Duodenal mucosa (tissue), 2 donors: Measurements from ENCODE around the gene RPL14.

Experiments used
- H3K27ac ChIP-seq: one replicate; pipeline ENCODE4 v1.7.0; 2013; ENCODE audit warnings: low read depth, low read length
- H3K27me3 ChIP-seq, 2 donors: one replicate each; pipeline ENCODE4 v1.7.0; 2013; ENCODE audit warnings: low read length in 2 of 2, control low read depth in 1 of 2; ENCODE audit not compliant: insufficient read depth in 2 of 2, control insufficient read depth in 1 of 2
- H3K36me3 ChIP-seq, 2 donors: one replicate each; pipeline ENCODE4 v1.7.0; 2013; ENCODE audit warnings: low read length in 2 of 2, control low read depth in 1 of 2; ENCODE audit not compliant: insufficient read depth in 2 of 2, control insufficient read depth in 1 of 2
- H3K4me1 ChIP-seq, 2 donors: one replicate each; pipeline ENCODE4 v1.7.0; 2013; ENCODE audit warnings: low read length in 2 of 2, control low read depth in 1 of 2; ENCODE audit not compliant: insufficient read depth in 2 of 2, control insufficient read depth in 1 of 2
- H3K4me3 ChIP-seq, 2 donors: one replicate each; pipeline ENCODE4 v1.7.0; 2013; ENCODE audit warnings: low read length in 2 of 2, low read depth in 1 of 2
- H3K9ac ChIP-seq, 2 donors: one replicate each; pipeline ENCODE4 v1.7.0; 2013; ENCODE audit warnings: low read length in 2 of 2, low read depth in 1 of 2
- H3K9me3 ChIP-seq, 2 donors: one replicate each; pipeline ENCODE4 v1.7.0; 2013; ENCODE audit warnings: low read length in 2 of 2, control low read depth in 1 of 2; ENCODE audit not compliant: control insufficient read depth in 1 of 2

The RPL14 gene

DNA sequence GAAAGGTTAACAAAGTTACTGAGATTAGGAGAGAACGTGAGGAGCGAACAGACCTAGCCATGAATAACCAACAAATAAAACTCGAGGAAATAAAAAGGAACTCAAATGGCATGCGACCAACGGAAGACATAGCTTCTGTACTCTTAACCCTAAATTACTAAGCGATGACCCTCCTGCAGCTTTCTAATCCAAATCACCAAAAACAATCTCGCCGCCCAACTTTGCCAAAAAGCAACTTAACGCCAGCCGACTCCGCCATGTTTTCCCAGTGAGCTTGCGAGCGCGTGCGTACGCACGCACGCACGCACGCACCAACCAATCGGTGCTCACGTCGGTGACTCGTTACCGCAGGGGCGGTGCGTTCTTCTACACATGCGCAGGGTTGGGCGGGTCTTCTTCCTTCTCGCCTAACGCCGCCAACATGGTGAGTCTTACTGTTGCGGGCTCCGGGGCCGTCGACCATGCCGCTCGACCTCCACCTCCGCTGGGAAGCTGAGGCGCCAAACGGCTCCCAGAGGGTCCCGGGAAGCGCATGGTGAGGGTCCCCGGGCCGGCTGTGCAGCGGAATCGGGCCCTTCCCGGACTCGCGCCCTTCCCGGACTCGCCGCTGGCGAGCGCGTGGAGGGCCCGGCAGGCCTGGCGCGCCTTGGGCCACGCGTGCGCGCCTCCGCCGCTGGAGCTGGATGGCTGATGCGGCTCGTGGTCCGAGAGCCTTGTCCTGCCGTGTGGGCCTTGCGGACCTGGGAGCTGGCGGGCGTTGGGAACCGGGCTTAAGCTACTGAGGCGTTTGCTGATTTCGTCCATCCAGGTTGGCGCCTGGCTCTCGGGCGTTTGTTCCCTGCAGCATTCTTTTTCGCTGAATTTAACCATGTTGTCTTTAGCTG, at the start of gene RPL14:
RPL14 (plus strand) TSS at position 400 of the 884 bp plus-strand sequence; CDS start at position 533, 133 bp downstream.
- Histone ChIP-seq H3K27me3 (no peaks in the 10 kb centered on the region), H3K27ac (peak within 1 kb of the TSS; percentile 55), H3K4me1 (peaks cover 23 to 34% of the 10 kb centered on the region in 2 donors), H3K9me3 (no peaks in the 10 kb centered on the region), H3K9ac (peak within 1 kb of the TSS; percentile 76 to 94), H3K4me3 (peak within 1 kb of the TSS; percentile 89 to 99), H3K36me3 (peaks cover 16 to 32% of the 10 kb centered on the region in 2 donors)

GRCh38 chr3:40407611-40408010, 49.5 kb upstream of the RPL14 start:
- H3K27me3 ChIP-seq = no peaks in the 10 kb centered on the region
- no peak overlapping the region for H3K4me3 ChIP-seq
- no peaks in the 10 kb centered on the region for H3K4me1 ChIP-seq
- no peaks in the 10 kb centered on the region for H3K36me3 ChIP-seq
- no peaks in the 10 kb centered on the region for H3K9me3 ChIP-seq
- no peak overlapping the region for H3K27ac ChIP-seq
- no peak overlapping the region for H3K9ac ChIP-seq

DNA sequence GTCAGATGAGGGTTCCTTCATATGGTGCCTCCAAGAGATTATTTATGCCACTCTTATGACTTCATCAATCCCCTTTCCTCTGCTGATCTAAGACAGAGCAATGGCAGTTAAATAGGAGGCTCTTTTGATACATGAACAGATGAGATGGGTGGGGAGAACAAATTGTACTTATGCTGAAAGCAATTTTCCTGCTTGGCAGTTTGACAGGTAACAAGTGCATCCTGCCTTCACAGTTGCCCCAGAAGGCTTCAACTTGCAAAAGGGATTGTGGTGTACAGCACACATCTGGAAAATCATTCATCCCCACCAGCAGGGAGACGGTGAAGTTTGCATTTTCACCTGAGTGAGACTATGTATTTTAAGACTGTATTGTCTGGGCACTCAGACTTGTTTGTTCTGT, 42.9 kb upstream of the RPL14 start:
- no peak overlapping the region for H3K9ac ChIP-seq
- H3K27ac ChIP-seq = no peak overlapping the region
- no peaks in the 10 kb centered on the region for H3K4me1 ChIP-seq
- H3K9me3 ChIP-seq = no peaks in the 10 kb centered on the region
- H3K4me3 ChIP-seq = no peak overlapping the region
- no peaks in the 10 kb centered on the region for H3K36me3 ChIP-seq
- H3K27me3 ChIP-seq = no peaks in the 10 kb centered on the region

DNA sequence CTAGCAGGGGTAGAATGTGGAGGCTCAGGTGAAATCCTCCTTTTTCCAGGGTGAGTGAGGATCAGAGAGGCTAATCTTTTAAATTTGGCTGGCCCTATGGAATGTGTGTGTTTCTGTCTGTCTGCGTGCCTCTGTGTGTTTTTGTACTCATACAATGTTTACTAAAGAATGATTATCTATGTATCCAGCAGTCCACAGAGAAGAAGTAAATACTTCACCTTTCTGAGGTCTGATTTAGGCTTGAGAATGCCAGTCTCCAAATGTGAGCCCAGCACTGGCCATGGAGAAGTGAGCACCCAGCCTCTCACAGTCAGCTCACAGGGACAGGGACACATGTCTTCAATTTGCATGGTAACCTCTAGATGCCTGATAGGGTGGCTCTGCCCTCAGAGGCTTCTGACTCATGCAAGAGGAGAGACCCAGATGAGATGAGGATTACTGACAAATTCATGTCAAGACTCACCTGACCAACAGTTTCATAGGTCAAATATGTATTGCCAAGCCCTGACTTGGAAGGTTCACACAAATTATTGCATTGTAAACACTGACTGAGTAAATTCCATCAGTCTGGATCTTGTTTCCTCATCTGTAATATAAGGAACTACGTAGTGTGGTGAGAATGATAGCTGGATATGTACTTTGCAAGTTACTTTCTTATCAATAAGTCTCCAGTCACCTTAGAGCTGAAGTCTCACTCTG, 39.1 kb upstream of the RPL14 start:
- Histone ChIP-seq H3K27ac (no peak overlapping the region), H3K4me1 (no peaks in the 10 kb centered on the region), H3K4me3 (no peak overlapping the region), H3K9me3 (no peaks in the 10 kb centered on the region), H3K27me3 (no peaks in the 10 kb centered on the region), H3K36me3 (no peaks in the 10 kb centered on the region), H3K9ac (no peak overlapping the region)

DNA sequence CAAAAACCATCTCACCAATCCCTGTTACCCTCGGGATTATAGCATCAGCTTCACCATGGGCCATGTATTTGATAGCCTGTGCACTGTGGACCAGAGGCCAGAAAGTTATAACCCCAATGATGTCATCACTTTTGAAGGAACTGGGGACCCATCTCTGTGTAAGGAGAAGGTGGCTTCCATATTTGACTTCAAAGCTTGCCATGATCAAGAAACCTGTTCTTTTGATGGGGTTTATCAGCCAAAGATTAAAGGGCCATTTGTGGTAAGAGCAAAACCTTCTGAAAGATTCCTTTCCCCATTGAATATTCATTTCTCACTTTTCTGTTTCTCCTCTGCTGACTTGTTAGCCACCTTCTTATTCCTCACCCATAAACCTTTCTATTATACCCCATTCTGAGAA, 34.3 kb upstream of the RPL14 start:
- no peaks in the 10 kb centered on the region for H3K36me3 ChIP-seq
- H3K27ac ChIP-seq = no peak overlapping the region
- H3K9me3 ChIP-seq = no peaks in the 10 kb centered on the region
- H3K4me1 ChIP-seq = no peaks in the 10 kb centered on the region
- H3K9ac ChIP-seq = no peak overlapping the region
- H3K4me3 ChIP-seq = no peak overlapping the region
- H3K27me3 ChIP-seq = no peaks in the 10 kb centered on the region

GRCh38 chr3:40427045-40427669, 30.0 kb upstream of the RPL14 start:
- Histone ChIP-seq H3K9me3 (no peaks in the 10 kb centered on the region), H3K4me3 (no peak overlapping the region), H3K36me3 (no peaks in the 10 kb centered on the region), H3K9ac (no peak overlapping the region), H3K27me3 (no peaks in the 10 kb centered on the region), H3K27ac (no peak overlapping the region), H3K4me1 (no peaks in the 10 kb centered on the region)

DNA sequence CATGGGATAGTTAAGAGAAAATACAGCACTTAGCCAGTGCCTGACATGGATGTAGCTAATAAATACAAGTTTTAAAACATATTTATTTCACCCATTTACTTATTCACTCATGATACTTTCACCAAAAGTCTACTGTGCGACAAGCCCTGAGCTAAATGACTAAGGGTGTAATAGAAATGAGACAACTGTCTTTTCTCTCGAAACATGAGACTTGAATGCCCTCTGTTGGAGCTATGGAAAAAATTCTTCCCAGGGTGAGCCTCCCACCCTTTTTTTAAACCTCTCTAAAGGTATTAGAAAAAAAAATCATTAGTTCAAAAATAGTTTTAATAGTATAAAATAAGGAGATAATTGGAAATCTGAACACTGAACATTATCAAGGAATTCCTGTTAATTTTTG, 24.3 kb upstream of the RPL14 start:
- Histone ChIP-seq H3K36me3 (no peaks in the 10 kb centered on the region), H3K4me3 (no peak overlapping the region), H3K27ac (no peak overlapping the region), H3K4me1 (no peaks in the 10 kb centered on the region), H3K9me3 (no peaks in the 10 kb centered on the region), H3K27me3 (no peaks in the 10 kb centered on the region), H3K9ac (no peak overlapping the region)

DNA sequence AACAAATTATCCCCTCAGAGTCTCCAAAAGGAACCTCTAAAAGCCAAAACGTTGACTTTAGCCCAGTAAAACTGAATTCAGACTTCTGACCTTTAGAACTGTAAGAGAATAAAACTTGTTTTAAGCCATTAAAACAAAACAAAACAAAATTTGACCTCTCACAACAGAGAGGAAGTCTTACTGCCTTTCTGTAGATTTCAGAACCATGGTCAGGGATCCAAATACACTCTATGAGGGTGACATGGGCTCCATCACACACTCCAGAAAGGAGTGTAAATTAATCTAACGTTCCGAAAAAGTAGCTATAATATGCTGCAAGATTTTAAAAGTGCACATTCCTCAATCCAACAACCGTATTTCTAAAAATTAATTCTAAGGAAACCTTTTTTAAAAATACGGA, 19.2 kb upstream of the RPL14 start:
- no peak overlapping the region for H3K27ac ChIP-seq
- no peak overlapping the region for H3K4me3 ChIP-seq
- no peaks in the 10 kb centered on the region for H3K27me3 ChIP-seq
- H3K9me3 ChIP-seq = no peaks in the 10 kb centered on the region
- no peak overlapping the region for H3K9ac ChIP-seq
- H3K4me1 ChIP-seq = no peaks in the 10 kb centered on the region
- H3K36me3 ChIP-seq = no peaks in the 10 kb centered on the region

- no peak overlapping the region for H3K27ac ChIP-seq
Measured at GRCh38 chr3:40445062-40445461, 12.1 kb upstream of the RPL14 start.

DNA sequence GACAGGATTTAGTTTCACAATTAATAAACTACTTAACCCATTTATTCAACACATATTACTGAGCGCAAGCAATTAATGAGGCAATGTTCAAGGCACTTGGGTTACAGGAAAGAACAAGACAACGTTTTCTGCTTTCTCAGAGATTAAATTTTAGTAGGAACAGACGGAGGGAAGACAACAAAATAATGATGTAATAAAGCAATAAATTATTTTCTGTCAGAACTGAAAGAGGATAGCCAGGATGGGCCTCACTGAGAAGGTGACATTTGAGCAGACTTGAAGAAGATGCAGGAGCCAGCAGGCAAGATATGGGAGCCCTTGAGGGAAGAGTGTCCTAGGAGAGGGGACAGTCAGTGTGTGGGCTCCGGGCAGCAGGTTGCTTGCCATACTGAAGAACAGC, 11.3 kb upstream of the RPL14 start:
- no peaks in the 10 kb centered on the region for H3K4me1 ChIP-seq
- H3K36me3 ChIP-seq = peaks cover 0 to 6% of the 10 kb centered on the region in 2 donors
- H3K27me3 ChIP-seq = no peaks in the 10 kb centered on the region
- no peaks in the 10 kb centered on the region for H3K9me3 ChIP-seq
- H3K4me3 ChIP-seq = no peak overlapping the region
- no peak overlapping the region for H3K9ac ChIP-seq
- no peak overlapping the region for H3K27ac ChIP-seq

More at GRCh38 chr3:40445062-40445461, 12.1 kb upstream of the RPL14 start:
- Histone ChIP-seq H3K9me3 (no peaks in the 10 kb centered on the region), H3K4me3 (no peak overlapping the region), H3K9ac (no peak overlapping the region), H3K4me1 (no peaks in the 10 kb centered on the region), H3K27me3 (no peaks in the 10 kb centered on the region), H3K36me3 (peaks cover 0 to 6% of the 10 kb centered on the region in 2 donors)
